Caco-2 (cell line): Measurements from ENCODE around the gene TLN1. TPM values are rescaled to one million over a fixed set of nuclear protein-coding genes. Genes with fewer than 3 reads are reported as not detected.

Source experiments
- BruUV-seq: library from RNA; stranded (reverse); fragments of 400-500 nt; replicated peaks from 2 replicates; lab custom pipeline; 2021; lab: Mats Ljungman, UMichigan
- CTCF ChIA-PET: fragments of 300-600 bp; sonication (Branson Sonifier 250); formaldehyde crosslinking; loops from one replicate; lab custom pipeline; 2022; ENCODE audit warnings: antibody characterized with exemption; lab: Charles Lee
- POLR2A ChIA-PET: fragments of 300-600 bp; sonication (Branson Sonifier 250); formaldehyde crosslinking; loops from one replicate; lab custom pipeline; 2022; ENCODE audit warnings: antibody characterized with exemption; lab: Charles Lee
- DNase-seq, 2 experiments: peaks; one replicate each; pipeline versions ENCODE4 v3.0.0 to v3.0.0-alpha.2; 2020 to 2022
- H3K27me3 ChIP-seq: replicated peaks from 2 replicates; pipeline ENCODE4 v1.6.0; 2011; ENCODE audit warnings: low read length; ENCODE audit not compliant: control insufficient read depth, insufficient read depth
- H3K36me3 ChIP-seq: 2 replicates; pipeline ENCODE4 v1.5.1; 2011; ENCODE audit warnings: low read length; ENCODE audit not compliant: control insufficient read depth, insufficient read depth
- H3K4me1 ChIP-seq: fragments of 250-450 bp; sonication (Bioruptor Pico); 2 replicates; pipeline ENCODE4 v1.5.1; 2020; ENCODE audit warnings: mild to moderate bottlenecking
- H3K4me3 ChIP-seq: 2 replicates; pipeline ENCODE4 v1.5.1; 2011; ENCODE audit warnings: low read depth, mild to moderate bottlenecking, control low read depth, low read length
- H3K9me3 ChIP-seq: fragments of 250-450 bp; sonication (Bioruptor Pico); 2 replicates; pipeline ENCODE4 v1.5.1; 2020; ENCODE audit warnings: mild to moderate bottlenecking, moderate library complexity
- H3K27ac Mint-ChIP-seq: one replicate; pipeline ENCODE4 v1.8.0; 2022; ENCODE audit warnings: mixed read lengths; ENCODE audit not compliant: unreplicated experiment
- H3K27me3 Mint-ChIP-seq: one replicate; pipeline ENCODE4 v1.8.0; 2022; ENCODE audit warnings: mixed read lengths; ENCODE audit not compliant: insufficient read depth, unreplicated experiment
- H3K36me3 Mint-ChIP-seq: one replicate; pipeline ENCODE4 v1.8.0; 2022; ENCODE audit warnings: mild to moderate bottlenecking, mixed read lengths; ENCODE audit not compliant: insufficient read depth, unreplicated experiment
- H3K4me1 Mint-ChIP-seq: one replicate; pipeline ENCODE4 v1.8.0; 2022; ENCODE audit warnings: low read depth, mixed read lengths; ENCODE audit not compliant: unreplicated experiment
- H3K4me3 Mint-ChIP-seq: one replicate; pipeline ENCODE4 v1.8.0; 2022; ENCODE audit warnings: mild to moderate bottlenecking, moderate library complexity, mixed read lengths; ENCODE audit not compliant: unreplicated experiment
- H3K9me3 Mint-ChIP-seq: one replicate; pipeline ENCODE4 v1.8.0; 2022; ENCODE audit warnings: mixed read lengths; ENCODE audit not compliant: unreplicated experiment
- intact Hi-C: fragments of 100-400 bp; cut with micrococcal nuclease; formaldehyde crosslinking; loops from one replicate; pipeline ENCODE4 v1.10.0; 2022; ENCODE audit not compliant: unreplicated experiment
- total RNA-seq: library from RNA; stranded (reverse); gene quantifications from 2 replicates; pipeline ENCODE4 v1.2.3, GENCODE V29; 2022
- TF ChIP-seq, protein P1 (sequence below), 2 experiments: fragments of 200-600 bp in 1 of 2; IDR thresholded peaks; 1 replicate in 1 of 2; 2 replicates in 1 of 2; pipeline versions ENCODE4 v1.5.1 to v1.8.0; 2011 to 2022; ENCODE audit warnings: antibody characterized with exemption in 1 of 2, control low read depth in 1 of 2, inconsistent platforms in 1 of 2, low read depth in 1 of 2, low read length in 1 of 2, mild to moderate bottlenecking in 1 of 2, moderate library complexity in 1 of 2; ENCODE audit not compliant: insufficient read depth in 1 of 2, severe bottlenecking in 1 of 2, unreplicated experiment in 1 of 2

TLN1 gene
- total RNA-seq, 1 experiment from 2014 or later = 147 TPM

DNA sequence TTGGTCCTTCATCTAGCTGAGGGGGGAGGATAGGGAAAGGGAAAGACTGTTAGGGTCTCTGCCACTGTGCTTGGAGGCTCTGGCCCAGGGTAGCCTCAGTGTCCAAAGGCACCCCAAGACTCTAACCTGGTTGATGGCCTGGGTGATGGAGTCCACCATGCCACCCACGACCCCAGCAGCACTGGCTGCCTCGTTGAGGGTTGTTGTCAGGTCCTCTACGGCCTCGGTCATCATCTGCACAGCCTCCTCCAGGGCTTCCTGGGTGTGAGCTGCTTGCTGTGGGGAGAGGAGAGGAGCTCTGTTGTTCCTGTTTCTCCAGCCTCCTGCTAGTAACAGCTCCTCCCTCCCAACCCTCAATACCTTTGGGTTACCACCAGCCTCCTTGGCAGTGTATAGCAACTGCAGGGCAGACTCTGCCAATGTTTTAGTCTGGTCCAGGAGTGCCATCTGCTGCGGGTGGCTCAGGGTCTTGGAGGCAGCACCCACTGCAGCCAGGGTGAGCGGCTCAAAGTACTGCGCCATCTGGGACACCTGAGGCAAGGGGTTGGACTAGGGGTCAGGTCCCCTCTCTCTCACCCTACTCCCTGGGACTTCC, 26.1 kb downstream of the TLN1 start:
- intact Hi-C loops = no loop called here
- no peak overlapping the region for H3K4me3 ChIP-seq
- TF ChIP-seq, protein P1, sequence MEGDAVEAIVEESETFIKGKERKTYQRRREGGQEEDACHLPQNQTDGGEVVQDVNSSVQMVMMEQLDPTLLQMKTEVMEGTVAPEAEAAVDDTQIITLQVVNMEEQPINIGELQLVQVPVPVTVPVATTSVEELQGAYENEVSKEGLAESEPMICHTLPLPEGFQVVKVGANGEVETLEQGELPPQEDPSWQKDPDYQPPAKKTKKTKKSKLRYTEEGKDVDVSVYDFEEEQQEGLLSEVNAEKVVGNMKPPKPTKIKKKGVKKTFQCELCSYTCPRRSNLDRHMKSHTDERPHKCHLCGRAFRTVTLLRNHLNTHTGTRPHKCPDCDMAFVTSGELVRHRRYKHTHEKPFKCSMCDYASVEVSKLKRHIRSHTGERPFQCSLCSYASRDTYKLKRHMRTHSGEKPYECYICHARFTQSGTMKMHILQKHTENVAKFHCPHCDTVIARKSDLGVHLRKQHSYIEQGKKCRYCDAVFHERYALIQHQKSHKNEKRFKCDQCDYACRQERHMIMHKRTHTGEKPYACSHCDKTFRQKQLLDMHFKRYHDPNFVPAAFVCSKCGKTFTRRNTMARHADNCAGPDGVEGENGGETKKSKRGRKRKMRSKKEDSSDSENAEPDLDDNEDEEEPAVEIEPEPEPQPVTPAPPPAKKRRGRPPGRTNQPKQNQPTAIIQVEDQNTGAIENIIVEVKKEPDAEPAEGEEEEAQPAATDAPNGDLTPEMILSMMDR (IDR thresholded peaks at IDR 0.05; ENCODE audit: insufficient read depth in 1 of 2, low read depth in 1 of 2, low read length in 1 of 2, severe bottlenecking in 1 of 2, unreplicated experiment in 1 of 2) = no peak
- no peaks in the 10 kb centered on the region for H3K4me1 ChIP-seq
- BruUV-seq = TSS peak; percentile 45
- ChIA-PET CTCF (interaction anchor here (1.1 kb wide), 1 partner anchor 9 kb away, joined by 3 read pairs; no protein-coding TSS in a partner anchor), POLR2A (no interaction called here)
- peaks cover 11% of the 10 kb centered on the region for H3K36me3 ChIP-seq
- peaks cover 67% of the 10 kb centered on the region for H3K36me3 Mint-ChIP-seq
- DNase-seq = no peak
- no peaks in the 10 kb centered on the region for H3K27me3 Mint-ChIP-seq
- H3K4me3 Mint-ChIP-seq = no peak overlapping the region
- H3K4me1 Mint-ChIP-seq = no peaks in the 10 kb centered on the region
- H3K27me3 ChIP-seq = no peaks in the 10 kb centered on the region
- H3K9me3 Mint-ChIP-seq = no peaks in the 10 kb centered on the region
- H3K27ac Mint-ChIP-seq = no peak overlapping the region
- H3K9me3 ChIP-seq = no peaks in the 10 kb centered on the region

DNA sequence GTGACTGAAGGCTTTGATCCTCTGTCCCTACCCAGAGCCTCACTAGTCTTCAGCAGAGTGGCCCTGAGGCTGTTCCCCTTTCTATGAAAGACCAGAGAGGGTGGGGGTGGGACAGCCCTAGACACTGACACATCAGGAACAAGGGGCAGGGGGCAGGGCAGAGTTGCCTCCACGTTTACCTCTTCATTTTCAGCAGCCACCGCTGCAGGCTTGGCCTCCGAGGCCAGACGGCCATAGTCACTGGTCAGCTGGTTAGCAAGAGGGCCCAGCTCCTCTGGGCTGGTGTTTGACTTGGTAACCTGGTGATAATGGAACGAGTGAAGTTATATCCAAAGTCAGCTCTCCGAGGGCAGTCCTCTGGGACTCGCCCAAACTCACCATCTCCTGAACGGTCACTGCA, 26.6 kb downstream of the TLN1 start:
- H3K4me3 ChIP-seq = no peak overlapping the region
- intact Hi-C loops = no loop called here
- ChIA-PET POLR2A (no interaction called here), CTCF (interaction anchor here (1.1 to 1.7 kb wide), 2 partner anchors 9 to 44 kb away, joined by 3 to 5 read pairs; no protein-coding TSS in a partner anchor)
- DNase-seq = no peak
- H3K36me3 ChIP-seq = peaks cover 9% of the 10 kb centered on the region
- Mint-ChIP-seq H3K4me3 (no peak overlapping the region), H3K9me3 (no peaks in the 10 kb centered on the region), H3K4me1 (no peaks in the 10 kb centered on the region), H3K27ac (no peak overlapping the region), H3K36me3 (peaks cover 61% of the 10 kb centered on the region), H3K27me3 (no peaks in the 10 kb centered on the region)
- TF ChIP-seq, protein P1 (IDR thresholded peaks at IDR 0.05; ENCODE audit: insufficient read depth in 1 of 2, low read depth in 1 of 2, low read length in 1 of 2, severe bottlenecking in 1 of 2, unreplicated experiment in 1 of 2) = no peak
- H3K27me3 ChIP-seq = no peaks in the 10 kb centered on the region
- H3K4me1 ChIP-seq = no peaks in the 10 kb centered on the region
- BruUV-seq = no TSS peak
- H3K9me3 ChIP-seq = no peaks in the 10 kb centered on the region

DNA sequence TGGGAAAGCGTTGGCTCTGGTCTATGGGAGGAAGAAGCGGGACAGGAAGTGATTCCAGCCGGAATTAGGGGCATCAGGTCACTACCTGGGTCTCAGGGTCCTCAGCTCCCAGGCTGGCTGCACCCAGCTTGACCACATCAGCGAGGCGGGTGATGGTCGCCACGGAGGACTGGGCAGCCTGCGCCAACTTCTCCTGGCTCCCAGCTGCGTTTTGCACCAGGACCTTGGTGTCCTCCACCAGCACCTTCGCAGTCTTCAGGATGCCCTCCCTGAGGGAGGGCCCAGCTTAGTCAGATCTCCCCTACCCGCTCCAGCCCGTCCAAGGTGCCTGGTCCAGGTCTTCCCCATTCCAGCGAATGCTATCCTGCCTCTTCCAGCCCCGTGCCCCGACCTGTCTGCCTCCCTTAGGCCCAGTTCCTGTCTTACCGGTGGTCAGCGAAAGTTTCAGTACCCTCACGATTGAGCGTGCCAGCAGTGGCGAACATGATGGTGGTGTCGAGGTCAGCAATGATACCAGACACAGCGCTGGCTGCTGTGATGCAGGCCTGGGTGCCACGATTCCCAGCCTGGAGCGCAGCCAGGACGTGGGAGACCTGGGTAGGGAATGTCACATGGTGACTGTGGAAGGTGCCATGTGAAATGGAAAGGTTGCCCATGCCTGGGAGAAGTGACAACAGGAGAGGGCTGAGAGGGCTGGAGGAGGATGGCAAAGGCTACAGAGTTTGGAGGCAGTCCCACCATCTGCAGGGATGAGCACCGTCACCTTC, 27.9 kb downstream of the TLN1 start:
- Histone ChIP-seq H3K36me3 (peaks cover 8% of the 10 kb centered on the region), H3K4me1 (no peaks in the 10 kb centered on the region), H3K4me3 (no peak overlapping the region), H3K27me3 (no peaks in the 10 kb centered on the region), H3K9me3 (no peaks in the 10 kb centered on the region)
- no peak overlapping the region for H3K27ac Mint-ChIP-seq
- no peak for DNase-seq
- TSS peak; percentile 34 for BruUV-seq
- H3K9me3 Mint-ChIP-seq = no peaks in the 10 kb centered on the region
- ChIA-PET POLR2A (no interaction called here), CTCF (interaction anchor here (1.5 to 1.7 kb wide), 2 partner anchors 43 to 46 kb away, joined by 3 to 5 read pairs; partner anchors contain the start of genes CCDC107 and RMRP)
- H3K4me1 Mint-ChIP-seq = no peaks in the 10 kb centered on the region
- H3K36me3 Mint-ChIP-seq = peaks cover 53% of the 10 kb centered on the region
- intact Hi-C loops = no loop called here
- no peaks in the 10 kb centered on the region for H3K27me3 Mint-ChIP-seq
- TF ChIP-seq, protein P1 (IDR thresholded peaks at IDR 0.05; ENCODE audit: insufficient read depth in 1 of 2, low read depth in 1 of 2, low read length in 1 of 2, severe bottlenecking in 1 of 2, unreplicated experiment in 1 of 2) = no peak
- no peak overlapping the region for H3K4me3 Mint-ChIP-seq
